Vagina (tissue), 2 donors: ENCODE results near the gene KAZN. TPM values are rescaled to one million over a fixed set of nuclear protein-coding genes. Genes with fewer than 3 reads are reported as not detected.

ENCODE experiments used
- DNase-seq, 2 donors: peaks; one replicate each; pipeline ENCODE4 v3.0.0-alpha.2; 2017; ENCODE audit errors: extremely low spot score in 2 of 2
- H3K27ac ChIP-seq: fragments of 200-600 bp; sonication (generic); one replicate; pipeline ENCODE4 v1.5.1; 2019
- H3K27me3 ChIP-seq: fragments of 200-600 bp; sonication (generic); one replicate; pipeline ENCODE4 v1.5.1; 2019
- H3K36me3 ChIP-seq, 2 donors: fragments of 200-600 bp; sonication (generic); one replicate each; pipeline ENCODE4 v1.5.1; 2017 to 2019
- H3K4me1 ChIP-seq: fragments of 200-600 bp; sonication (generic); one replicate; pipeline ENCODE4 v1.5.1; 2019
- H3K4me3 ChIP-seq, 2 donors: fragments of 200-600 bp; sonication (generic); 1 replicate in 1 of 2; 2 replicates in 1 of 2; pipeline ENCODE4 v1.5.1; 2016 to 2019
- H3K9me3 ChIP-seq: fragments of 200-600 bp; sonication (generic); one replicate; pipeline ENCODE4 v1.5.1; 2019
- POLR2A ChIP-seq, 2 donors: fragments of 450-650 bp; IDR thresholded peaks; one replicate each; pipeline ENCODE4 v1.6.1; 2017; ENCODE audit warnings: antibody characterized with exemption in 2 of 2, mild to moderate bottlenecking in 2 of 2, moderate library complexity in 2 of 2
- POLR2AphosphoS5 ChIP-seq, 2 donors: sonication (generic); formaldehyde crosslinking; IDR thresholded peaks; one replicate each; pipeline ENCODE4 v1.9.0; 2017; ENCODE audit warnings: antibody characterized with exemption in 2 of 2, mild to moderate bottlenecking in 2 of 2, low read depth in 1 of 2; ENCODE audit not compliant: insufficient read depth in 1 of 2
- intact Hi-C: fragments of 100-400 bp; cut with DNase I; formaldehyde crosslinking; loops from one replicate; pipeline ENCODE4 v1.15.1; 2023
- total RNA-seq: library from RNA; depleted of rRNA; stranded (reverse); fragments of >200 nt; gene quantifications from one replicate; pipeline ENCODE4 v1.2.3, GENCODE V29; 2016
- TF ChIP-seq, protein P1 (sequence below), 3 experiments: fragments of 450-650 bp in 2 of 3; fragments of 200-600 bp in 1 of 3; sonication (generic) in 1 of 3; IDR thresholded peaks; one replicate each; pipeline ENCODE4 v1.5.1; 2017 to 2019; ENCODE audit warnings: antibody characterized with exemption in 3 of 3, mild to moderate bottlenecking in 2 of 3, moderate library complexity in 2 of 3

The KAZN gene
- total RNA-seq, 1 donor from 2014 or later = 29.5 TPM

DNA sequence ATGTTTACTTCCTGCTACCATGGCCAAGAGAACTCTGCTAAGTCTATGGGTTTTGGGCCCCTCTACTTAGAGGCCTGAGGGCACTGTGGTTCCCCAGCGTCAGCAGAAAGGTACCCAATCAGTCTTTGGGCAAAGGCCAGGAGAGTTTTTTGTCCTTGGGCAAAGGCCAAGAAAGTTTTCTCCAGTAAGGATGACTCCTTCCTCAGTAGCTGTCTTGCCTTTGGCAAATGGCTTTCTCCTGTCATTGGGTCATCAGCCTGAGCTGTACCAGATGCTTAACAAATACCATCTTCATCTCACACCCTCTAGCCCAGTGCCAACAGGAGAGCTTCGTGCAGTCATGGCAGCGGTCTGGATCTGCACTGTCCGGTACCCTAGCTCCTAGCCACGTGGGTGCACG lies 355.7 kb downstream of the KAZN start:
- no peak for TF ChIP-seq POLR2A (IDR thresholded peaks at IDR 0.05)
- Histone ChIP-seq H3K9me3 (no peaks in the 10 kb centered on the region), H3K4me1 (peaks cover 27% of the 10 kb centered on the region), H3K36me3 (no peaks in the 10 kb centered on the region), H3K4me3 (no peak overlapping the region), H3K27ac (no peak overlapping the region), H3K27me3 (no peaks in the 10 kb centered on the region)
- intact Hi-C loops = no loop called here
- no peak for DNase-seq

DNA sequence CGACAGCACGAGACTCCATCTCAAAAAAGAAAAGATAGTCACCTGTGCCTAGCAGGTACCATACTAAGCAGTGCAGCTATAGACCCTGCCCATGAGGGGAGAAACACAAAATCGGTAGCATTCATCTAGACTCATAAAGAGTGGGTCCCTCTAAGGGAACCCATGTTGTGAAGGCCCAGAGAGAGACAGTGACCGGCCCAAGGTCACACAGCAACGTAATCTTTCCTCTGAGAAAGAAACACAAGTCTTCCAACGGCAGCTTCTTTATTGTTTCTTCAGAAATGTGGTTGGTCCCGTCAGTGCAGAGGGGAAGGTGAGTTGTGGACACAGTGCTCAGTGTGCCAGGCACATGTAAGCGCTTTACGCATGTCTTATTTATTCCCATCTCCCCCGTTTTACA lies 356.4 kb downstream of the KAZN start:
- Histone ChIP-seq H3K36me3 (no peaks in the 10 kb centered on the region), H3K4me3 (no peak overlapping the region), H3K27ac (no peak overlapping the region), H3K9me3 (no peaks in the 10 kb centered on the region), H3K27me3 (no peaks in the 10 kb centered on the region), H3K4me1 (peaks cover 27% of the 10 kb centered on the region)
- no peak for DNase-seq
- intact Hi-C loops = no loop called here
- no peak for TF ChIP-seq POLR2A (IDR thresholded peaks at IDR 0.05)
- TF ChIP-seq, protein P1, sequence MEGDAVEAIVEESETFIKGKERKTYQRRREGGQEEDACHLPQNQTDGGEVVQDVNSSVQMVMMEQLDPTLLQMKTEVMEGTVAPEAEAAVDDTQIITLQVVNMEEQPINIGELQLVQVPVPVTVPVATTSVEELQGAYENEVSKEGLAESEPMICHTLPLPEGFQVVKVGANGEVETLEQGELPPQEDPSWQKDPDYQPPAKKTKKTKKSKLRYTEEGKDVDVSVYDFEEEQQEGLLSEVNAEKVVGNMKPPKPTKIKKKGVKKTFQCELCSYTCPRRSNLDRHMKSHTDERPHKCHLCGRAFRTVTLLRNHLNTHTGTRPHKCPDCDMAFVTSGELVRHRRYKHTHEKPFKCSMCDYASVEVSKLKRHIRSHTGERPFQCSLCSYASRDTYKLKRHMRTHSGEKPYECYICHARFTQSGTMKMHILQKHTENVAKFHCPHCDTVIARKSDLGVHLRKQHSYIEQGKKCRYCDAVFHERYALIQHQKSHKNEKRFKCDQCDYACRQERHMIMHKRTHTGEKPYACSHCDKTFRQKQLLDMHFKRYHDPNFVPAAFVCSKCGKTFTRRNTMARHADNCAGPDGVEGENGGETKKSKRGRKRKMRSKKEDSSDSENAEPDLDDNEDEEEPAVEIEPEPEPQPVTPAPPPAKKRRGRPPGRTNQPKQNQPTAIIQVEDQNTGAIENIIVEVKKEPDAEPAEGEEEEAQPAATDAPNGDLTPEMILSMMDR (IDR thresholded peaks at IDR 0.05) = no peak

DNA sequence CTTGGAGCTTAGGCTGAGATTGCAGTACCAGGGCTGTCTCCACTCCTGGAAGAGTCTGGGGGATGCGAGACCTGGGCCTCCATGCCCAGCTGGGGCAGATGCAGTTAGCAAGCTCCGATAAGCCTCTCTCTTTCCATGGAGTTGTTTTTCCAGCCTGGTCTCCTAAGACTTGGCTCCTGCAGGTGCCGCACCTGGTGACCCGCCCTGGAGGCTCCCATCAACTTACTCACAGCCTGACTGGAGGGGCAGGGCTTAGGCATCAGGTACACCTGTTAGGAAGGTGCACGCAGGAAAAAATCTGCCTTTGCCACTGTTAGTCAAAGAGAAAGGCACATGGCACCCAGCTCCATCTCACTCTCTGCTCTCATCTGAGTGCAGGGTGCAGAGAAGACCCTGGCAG lies 356.9 kb downstream of the KAZN start:
- intact Hi-C loops = no loop called here
- H3K36me3 ChIP-seq = no peaks in the 10 kb centered on the region
- DNase-seq = no peak
- no peak overlapping the region for H3K4me3 ChIP-seq
- no peaks in the 10 kb centered on the region for H3K9me3 ChIP-seq
- no peak overlapping the region for H3K27ac ChIP-seq
- no peaks in the 10 kb centered on the region for H3K27me3 ChIP-seq
- peaks cover 27% of the 10 kb centered on the region for H3K4me1 ChIP-seq
- TF ChIP-seq, protein P1 (IDR thresholded peaks at IDR 0.05) = no peak
- TF ChIP-seq POLR2AphosphoS5 (IDR thresholded peaks at IDR 0.05; ENCODE audit: insufficient read depth in 1 of 2, low read depth in 1 of 2) (peak in 1 of 2 donors; percentile 53), POLR2A (IDR thresholded peaks at IDR 0.05) (no peak)

DNA sequence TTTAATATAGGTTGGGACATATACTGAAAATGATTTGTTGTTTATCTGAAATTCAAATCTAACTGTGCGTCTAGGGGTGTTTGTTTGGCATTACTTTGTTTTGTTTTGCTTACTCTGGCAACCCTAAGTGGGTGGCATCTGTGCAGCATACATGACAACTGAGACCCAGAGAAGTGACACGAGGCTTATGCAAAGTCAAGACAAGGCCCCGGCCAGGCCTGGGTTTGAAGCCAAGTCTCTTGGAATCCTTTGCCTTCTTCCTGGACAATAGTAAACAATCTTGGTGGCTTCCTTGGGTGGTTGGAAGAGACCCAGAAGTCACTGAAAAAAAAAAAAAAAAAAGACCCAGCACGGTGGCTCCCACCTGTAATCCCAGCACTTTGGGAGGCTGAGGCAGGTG lies 357.5 kb downstream of the KAZN start:
- H3K4me1 ChIP-seq = peaks cover 27% of the 10 kb centered on the region
- no peaks in the 10 kb centered on the region for H3K27me3 ChIP-seq
- DNase-seq = no peak
- TF ChIP-seq POLR2A (IDR thresholded peaks at IDR 0.05) (no peak), POLR2AphosphoS5 (IDR thresholded peaks at IDR 0.05; ENCODE audit: insufficient read depth in 1 of 2, low read depth in 1 of 2) (no peak)
- TF ChIP-seq, protein P1 (IDR thresholded peaks at IDR 0.05) = no peak
- no peak overlapping the region for H3K4me3 ChIP-seq
- no peaks in the 10 kb centered on the region for H3K9me3 ChIP-seq
- peaks cover 0 to under 1% of the 10 kb centered on the region in 2 donors for H3K36me3 ChIP-seq
- intact Hi-C loops = no loop called here
- H3K27ac ChIP-seq = no peak overlapping the region

DNA sequence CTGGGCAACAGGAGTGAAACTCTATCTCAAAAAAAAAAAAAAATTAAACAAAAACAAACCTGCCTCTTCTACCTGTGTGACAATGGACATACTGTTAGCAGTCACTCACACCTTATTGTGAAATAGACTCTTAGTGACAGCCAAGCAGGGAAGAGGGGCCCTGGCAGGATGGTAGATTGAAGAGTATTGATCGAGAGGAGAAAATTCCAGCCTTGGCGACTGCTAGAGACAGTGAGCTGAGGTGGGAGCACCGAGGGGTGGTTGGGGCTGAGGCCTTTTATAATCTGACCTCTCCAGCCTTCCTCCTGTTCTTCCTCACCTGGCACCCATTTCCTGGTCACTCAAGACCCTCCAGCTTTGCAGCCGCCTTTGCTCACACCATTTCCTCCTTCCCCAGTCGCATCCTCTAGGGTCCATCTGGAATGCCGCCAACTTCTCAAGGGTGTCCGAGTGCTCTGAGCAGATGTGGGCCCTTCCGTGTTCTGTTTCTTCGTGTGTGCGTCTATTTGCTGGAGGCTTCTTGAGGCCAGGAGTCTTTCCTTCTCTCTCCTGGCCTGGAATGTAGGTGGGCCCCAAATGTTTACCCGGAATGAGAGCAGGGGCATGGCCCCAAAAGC lies 358.2 kb downstream of the KAZN start:
- Histone ChIP-seq H3K27me3 (no peaks in the 10 kb centered on the region), H3K27ac (no peak overlapping the region), H3K9me3 (no peaks in the 10 kb centered on the region), H3K36me3 (peaks cover 0 to 7% of the 10 kb centered on the region in 2 donors), H3K4me3 (no peak overlapping the region), H3K4me1 (peaks cover 27% of the 10 kb centered on the region)
- no peak for DNase-seq
- intact Hi-C loops = no loop called here
- TF ChIP-seq, protein P1 (IDR thresholded peaks at IDR 0.05) = no peak
- TF ChIP-seq POLR2AphosphoS5 (IDR thresholded peaks at IDR 0.05; ENCODE audit: insufficient read depth in 1 of 2, low read depth in 1 of 2) (no peak), POLR2A (IDR thresholded peaks at IDR 0.05) (no peak)
